PC-9 (cell line): ENCODE measurements around the gene KDM5B. TPM values are rescaled to one million over a fixed set of nuclear protein-coding genes. Genes with fewer than 3 reads are reported as not detected.

ENCODE experiments used
- BruUV-seq: library from RNA; stranded (reverse); fragments of 400-500 nt; replicated peaks from 2 replicates; lab custom pipeline; 2021; lab: Mats Ljungman, UMichigan
- CTCF ChIA-PET: fragments of 300-600 bp; sonication (Branson Sonifier 250); formaldehyde crosslinking; loops from one replicate; lab custom pipeline; 2022; ENCODE audit warnings: antibody characterized with exemption; lab: Charles Lee
- POLR2A ChIA-PET: fragments of 300-600 bp; sonication (Branson Sonifier 250); formaldehyde crosslinking; loops from one replicate; lab custom pipeline; 2022; ENCODE audit warnings: antibody characterized with exemption; ENCODE audit not compliant: unreplicated experiment; lab: Charles Lee
- DNase-seq, 2 experiments: peaks; one replicate each; pipeline versions ENCODE4 v3.0.0 to v3.0.0-alpha.2; 2015 to 2022; ENCODE audit warnings: mixed read lengths in 1 of 2
- H2AFZ ChIP-seq: fragments of 200-600 bp; sonication (generic); 2 replicates; pipeline ENCODE4 v1.8.1; 2017; ENCODE audit warnings: antibody characterized with exemption
- H3F3A ChIP-seq: fragments of 200-600 bp; sonication (generic); 2 replicates; pipeline ENCODE4 v1.8.1; 2017; ENCODE audit warnings: antibody characterized with exemption, mild to moderate bottlenecking, low read depth; ENCODE audit not compliant: insufficient read depth
- H3K27ac ChIP-seq: fragments of 200-600 bp; sonication (generic); 2 replicates; pipeline ENCODE4 v1.6.1; 2016; ENCODE audit warnings: mixed run types
- H3K27me3 ChIP-seq: fragments of 200-600 bp; sonication (generic); 2 replicates; pipeline ENCODE4 v1.6.1; 2016; ENCODE audit warnings: low read depth, mixed run types; ENCODE audit not compliant: insufficient read depth
- H3K36me3 ChIP-seq: fragments of 200-600 bp; sonication (generic); 2 replicates; pipeline ENCODE4 v1.6.1; 2016; ENCODE audit warnings: low read depth, mixed run types
- H3K4me1 ChIP-seq: fragments of 200-600 bp; sonication (generic); replicated peaks from 2 replicates; pipeline ENCODE4 v1.6.1; 2016; ENCODE audit warnings: mixed run types; ENCODE audit not compliant: insufficient read depth
- H3K4me2 ChIP-seq: fragments of 200-600 bp; sonication (generic); 2 replicates; pipeline ENCODE4 v1.6.1; 2017; ENCODE audit warnings: mixed run types
- H3K4me3 ChIP-seq: fragments of 200-600 bp; sonication (generic); 2 replicates; pipeline ENCODE4 v1.6.1; 2016; ENCODE audit warnings: mixed run types
- H3K79me2 ChIP-seq: fragments of 200-600 bp; sonication (generic); 2 replicates; pipeline ENCODE4 v1.6.1; 2017; ENCODE audit warnings: low read depth, mixed run types
- H3K9me2 ChIP-seq: fragments of 200-600 bp; sonication (generic); 2 replicates; pipeline ENCODE4 v1.8.1; 2017; ENCODE audit warnings: mild to moderate bottlenecking; ENCODE audit not compliant: insufficient read depth
- H3K9me3 ChIP-seq: fragments of 200-600 bp; sonication (generic); 2 replicates; pipeline ENCODE4 v1.8.1; 2016; ENCODE audit warnings: low read depth; ENCODE audit not compliant: insufficient read depth
- H4K20me1 ChIP-seq: fragments of 200-600 bp; sonication (generic); 2 replicates; pipeline ENCODE4 v1.8.1; 2017; ENCODE audit not compliant: insufficient read depth
- CTCF ChIP-seq: fragments of 200-600 bp; sonication (generic); conservative IDR thresholded peaks from 2 replicates; pipeline ENCODE4 v1.6.1; 2017; ENCODE audit warnings: mixed run types, antibody characterized with exemption, mild to moderate bottlenecking, moderate library complexity
- EZH2 ChIP-seq: fragments of 200-600 bp; sonication (generic); IDR thresholded peaks from 2 replicates; pipeline ENCODE4 v1.8.0; 2017; ENCODE audit warnings: antibody characterized with exemption, low read depth
- intact Hi-C: fragments of 100-400 bp; cut with micrococcal nuclease; formaldehyde crosslinking; loops from one replicate; pipeline ENCODE4 v1.10.0; 2022; ENCODE audit not compliant: unreplicated experiment
- total RNA-seq: library from RNA; stranded (reverse); gene quantifications from 2 replicates; pipeline ENCODE4 v1.2.3, GENCODE V29; 2021

KDM5B gene
- total RNA-seq, 1 experiment from 2014 or later, result 99.8 TPM

- Histone ChIP-seq H3K36me3 (no peaks in the 10 kb centered on the region), H3K27ac (no peak overlapping the region), H4K20me1 (no peaks in the 10 kb centered on the region), H2AFZ (no peak overlapping the region), H3K79me2 (no peaks in the 10 kb centered on the region), H3K4me1 (peaks cover 6% of the 10 kb centered on the region; the same call in 1 of the 2 replicates), H3F3A (peaks cover 16% of the 10 kb centered on the region; the same call in 1 of the 2 replicates), H3K4me3 (no peak overlapping the region), H3K27me3 (peaks cover 46% of the 10 kb centered on the region), H3K9me2 (no peaks in the 10 kb centered on the region), H3K4me2 (no peak overlapping the region; the same call in 1 of the 2 replicates), H3K9me3 (no peaks in the 10 kb centered on the region)
- TF ChIP-seq CTCF, result no peak
- no peak for TF ChIP-seq EZH2
- DNase-seq, result peak; percentile 40 to 75
- CTCF ChIA-PET, result no interaction called here
- intact Hi-C loops, result no loop called here
- POLR2A ChIA-PET, result interaction anchor here (0.6 kb wide), 2 partner anchors 87 to 383 kb away, joined by 3 to 5 read pairs; no protein-coding TSS in a partner anchor
- BruUV-seq, result no TSS peak
These were observed 95.1 kb downstream of the KDM5B start for GRCh38 chr1:202713110-202713509.

DNA sequence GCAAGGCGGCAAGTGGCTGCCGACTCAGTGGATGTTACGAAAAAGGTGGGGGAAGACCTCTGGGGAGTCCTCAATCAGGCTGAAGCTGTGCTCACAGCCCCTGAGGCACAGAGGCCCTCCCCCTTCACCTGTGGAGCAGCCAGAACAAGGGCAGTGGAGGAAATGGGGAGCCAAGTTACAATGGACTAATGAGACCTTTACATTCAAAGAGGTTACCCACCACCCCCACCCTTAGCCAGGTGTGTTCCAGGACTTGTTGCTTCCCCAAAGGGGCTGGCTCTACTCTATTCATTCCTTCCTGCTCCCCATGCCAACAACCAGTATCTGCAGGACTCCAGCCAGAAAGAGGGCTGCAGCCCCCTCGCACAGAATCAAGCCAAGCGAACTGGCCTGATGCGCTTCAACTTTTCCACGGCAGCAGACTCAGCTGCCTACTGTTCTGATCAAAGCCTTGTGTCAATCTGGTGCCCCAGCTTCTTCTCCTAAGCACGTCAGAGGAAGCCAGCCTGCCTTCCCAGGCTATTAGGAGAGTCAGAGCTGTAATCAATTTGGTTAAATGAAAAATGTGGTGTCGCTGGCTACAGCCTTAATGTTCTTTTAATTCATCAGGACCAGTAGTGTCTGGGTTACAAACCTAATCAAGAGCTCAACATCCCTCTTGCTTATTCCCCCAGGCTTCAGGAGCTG is 96.1 kb downstream of the KDM5B start:
- Histone ChIP-seq H2AFZ (no peak overlapping the region), H3K4me2 (no peak overlapping the region; the same call in 1 of the 2 replicates), H3K27ac (no peak overlapping the region), H4K20me1 (no peaks in the 10 kb centered on the region), H3K27me3 (peaks cover 50% of the 10 kb centered on the region), H3K9me2 (no peaks in the 10 kb centered on the region), H3K36me3 (no peaks in the 10 kb centered on the region), H3K4me1 (peaks cover 6% of the 10 kb centered on the region; the same call in 1 of the 2 replicates), H3K4me3 (no peak overlapping the region), H3K79me2 (no peaks in the 10 kb centered on the region), H3F3A (peaks cover 16% of the 10 kb centered on the region; the same call in 1 of the 2 replicates), H3K9me3 (no peaks in the 10 kb centered on the region)
- POLR2A ChIA-PET, result no interaction called here
- TF ChIP-seq CTCF, result no peak
- intact Hi-C loops, result no loop called here
- CTCF ChIA-PET, result no interaction called here
- no TSS peak for BruUV-seq
- DNase-seq, result no peak

DNA sequence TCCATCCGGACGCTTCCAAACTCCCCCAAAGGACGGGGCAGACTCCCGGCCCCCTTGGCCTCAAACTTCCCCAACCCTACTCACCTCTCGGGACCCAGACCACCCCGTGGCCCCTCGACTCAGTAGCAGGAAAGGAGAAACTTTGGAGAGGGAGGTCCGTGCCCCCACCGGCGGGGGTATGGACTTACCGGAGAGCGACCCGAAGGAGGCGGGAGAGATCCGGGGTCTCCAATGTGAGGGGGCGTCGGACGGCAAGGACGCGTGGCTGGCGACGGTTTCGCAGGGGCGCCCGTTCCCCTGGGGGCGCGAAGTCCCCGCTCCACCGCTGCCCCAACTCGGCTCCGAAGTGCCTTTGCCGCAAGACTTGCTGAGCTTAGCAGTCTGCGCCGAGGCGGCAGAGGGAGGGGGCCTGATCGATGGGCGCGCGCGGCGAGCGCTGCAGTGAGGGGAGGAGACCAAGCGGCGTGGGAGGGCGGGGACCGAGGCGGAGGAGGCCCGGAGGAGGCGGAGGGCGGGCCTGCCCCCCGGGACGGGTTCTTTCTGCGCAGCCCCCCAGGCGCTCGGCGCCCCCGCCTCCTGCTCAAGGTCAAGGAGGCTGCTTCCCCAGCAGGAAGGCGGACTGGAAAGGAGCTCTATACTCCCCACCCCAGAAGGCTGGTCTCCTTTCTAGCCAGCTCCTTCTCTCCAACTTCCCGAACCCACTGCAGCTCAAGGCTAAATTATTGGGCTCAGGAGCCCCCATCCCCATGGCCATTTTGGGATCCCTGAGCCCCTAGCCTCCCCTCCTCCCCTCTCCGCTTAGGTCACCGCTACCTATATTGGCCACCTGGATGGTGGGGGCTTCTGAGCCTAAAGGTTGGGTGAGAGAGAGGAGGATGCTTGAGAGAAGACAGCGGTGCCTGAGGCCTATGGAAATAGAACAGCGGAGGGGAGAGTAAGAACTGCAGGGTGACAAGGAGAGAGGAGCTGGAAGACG is 97.9 kb downstream of the KDM5B start, which contains the start of gene SYT2:
SYT2 (minus strand) TSS at position 385 of the 976 bp plus-strand sequence. CDS start 104,682 bp downstream, outside the sequence.
- H3K9me2 ChIP-seq, result no peaks in the 10 kb centered on the region
- H3K4me3 ChIP-seq, result no peak within 1 kb of the TSS
- TF ChIP-seq EZH2 (no peak), CTCF (no peak)
- CTCF ChIA-PET, result no interaction called here
- intact Hi-C loops, result no loop called here
- H2AFZ ChIP-seq, result no peak within 1 kb of the TSS
- no peak within 1 kb of the TSS for H3K4me2 ChIP-seq
- no peak within 1 kb of the TSS for H3K27ac ChIP-seq
- H3K9me3 ChIP-seq, result no peaks in the 10 kb centered on the region
- no TSS peak for BruUV-seq
- peaks cover 16% of the 10 kb centered on the region; the same call in 1 of the 2 replicates for H3F3A ChIP-seq
- H3K79me2 ChIP-seq, result no peaks in the 10 kb centered on the region
- H3K27me3 ChIP-seq, result peaks cover 64% of the 10 kb centered on the region
- H4K20me1 ChIP-seq, result no peaks in the 10 kb centered on the region
- DNase-seq, result no peak
- H3K36me3 ChIP-seq, result no peaks in the 10 kb centered on the region
- POLR2A ChIA-PET, result no interaction called here
- H3K4me1 ChIP-seq, result peaks cover 6% of the 10 kb centered on the region; the same call in 1 of the 2 replicates
